HEK293 (cell line): ENCODE results near the gene MAP2.
A peak's percentile ranks its signal among the peaks of the same experiment; 100 is the strongest.

Experiments
- GFI1B ChIP-seq: fragments of 450-650 bp; formaldehyde crosslinking; IDR thresholded peaks from 2 replicates; pipeline ENCODE4 v1.5.1; 2016; ENCODE audit warnings: missing biosample characterization, missing genetic modification characterization
- GLIS1 ChIP-seq: fragments of 450-650 bp; formaldehyde crosslinking; IDR thresholded peaks from 2 replicates; pipeline ENCODE4 v1.5.1; 2016; ENCODE audit warnings: missing biosample characterization, missing genetic modification characterization
- IKZF3 ChIP-seq: fragments of 450-650 bp; IDR thresholded peaks from 2 replicates; pipeline ENCODE4 v1.5.0; 2018; ENCODE audit warnings: missing biosample characterization, mild to moderate bottlenecking, missing genetic modification characterization, moderate library complexity
- KLF8 ChIP-seq: fragments of 450-650 bp; formaldehyde crosslinking; IDR thresholded peaks from 2 replicates; pipeline ENCODE4 v1.5.1; 2016; ENCODE audit warnings: missing biosample characterization, missing genetic modification characterization
- OSR2 ChIP-seq: fragments of 450-650 bp; formaldehyde crosslinking; IDR thresholded peaks from 2 replicates; pipeline ENCODE4 v1.5.1; 2016; ENCODE audit warnings: missing biosample characterization, missing genetic modification characterization
- OVOL3 ChIP-seq: fragments of 450-650 bp; formaldehyde crosslinking; IDR thresholded peaks from 2 replicates; pipeline ENCODE4 v1.5.1; 2016; ENCODE audit warnings: missing biosample characterization, missing genetic modification characterization
- PRDM6 ChIP-seq: fragments of 450-650 bp; formaldehyde crosslinking; IDR thresholded peaks from 2 replicates; pipeline ENCODE4 v1.5.1; 2017; ENCODE audit warnings: missing biosample characterization, missing genetic modification characterization
- SETDB1 ChIP-seq: IDR thresholded peaks from one replicate; pipeline ENCODE4 v1.6.1; 2017; ENCODE audit warnings: mild to moderate bottlenecking, low read length, moderate library complexity, mixed read lengths; ENCODE audit not compliant: insufficient read length
- SP3 ChIP-seq: fragments of 450-650 bp; formaldehyde crosslinking; IDR thresholded peaks from 2 replicates; pipeline ENCODE4 v1.5.1; 2016; ENCODE audit warnings: missing biosample characterization, missing genetic modification characterization
- SP7 ChIP-seq: fragments of 450-650 bp; formaldehyde crosslinking; IDR thresholded peaks from 2 replicates; pipeline ENCODE4 v1.5.1; 2016; ENCODE audit warnings: missing biosample characterization, missing genetic modification characterization
- TCF7L2 ChIP-seq: IDR thresholded peaks from 2 replicates; pipeline ENCODE4 v1.6.1; 2011; ENCODE audit warnings: low read depth, mild to moderate bottlenecking, inconsistent platforms, low read length, moderate library complexity, borderline replicate concordance
- TSHZ1 ChIP-seq: fragments of 450-650 bp; formaldehyde crosslinking; IDR thresholded peaks from 2 replicates; pipeline ENCODE4 v1.5.1; 2016; ENCODE audit warnings: missing biosample characterization, missing genetic modification characterization, borderline replicate concordance
- ZNF140 ChIP-seq: fragments of 450-650 bp; formaldehyde crosslinking; IDR thresholded peaks from 2 replicates; pipeline ENCODE4 v1.5.1; 2016; ENCODE audit warnings: missing biosample characterization, missing genetic modification characterization
- ZNF155 ChIP-seq: fragments of 450-650 bp; formaldehyde crosslinking; IDR thresholded peaks from 2 replicates; pipeline ENCODE4 v1.5.1; 2016; ENCODE audit warnings: missing biosample characterization, missing genetic modification characterization
- ZNF24 ChIP-seq: fragments of 450-650 bp; formaldehyde crosslinking; IDR thresholded peaks from 2 replicates; pipeline ENCODE4 v1.5.1; 2016; ENCODE audit warnings: missing biosample characterization, missing genetic modification characterization
- ZNF292 ChIP-seq: fragments of 450-650 bp; formaldehyde crosslinking; IDR thresholded peaks from 2 replicates; pipeline ENCODE4 v1.5.1; 2016; ENCODE audit warnings: low read depth, missing biosample characterization, missing genetic modification characterization, borderline replicate concordance
- ZNF362 ChIP-seq: fragments of 450-650 bp; formaldehyde crosslinking; IDR thresholded peaks from 2 replicates; pipeline ENCODE4 v1.5.1; 2016; ENCODE audit warnings: missing biosample characterization, missing genetic modification characterization
- ZNF366 ChIP-seq: fragments of 450-650 bp; formaldehyde crosslinking; conservative IDR thresholded peaks from 2 replicates; pipeline ENCODE4 v1.5.1; 2016; ENCODE audit warnings: missing biosample characterization, missing genetic modification characterization
- ZNF37A ChIP-seq: fragments of 450-650 bp; IDR thresholded peaks from 2 replicates; pipeline ENCODE4 v1.5.1; 2018; ENCODE audit warnings: missing biosample characterization, missing genetic modification characterization
- ZNF501 ChIP-seq: fragments of 450-650 bp; formaldehyde crosslinking; IDR thresholded peaks from 2 replicates; pipeline ENCODE4 v1.5.1; 2016; ENCODE audit warnings: missing biosample characterization, missing genetic modification characterization
- ZNF561 ChIP-seq: fragments of 450-650 bp; IDR thresholded peaks from 2 replicates; pipeline ENCODE4 v1.5.1; 2018; ENCODE audit warnings: missing biosample characterization, missing genetic modification characterization, borderline replicate concordance
- ZNF629 ChIP-seq: fragments of 450-650 bp; formaldehyde crosslinking; IDR thresholded peaks from 2 replicates; pipeline ENCODE4 v1.5.1; 2017; ENCODE audit warnings: missing biosample characterization, missing genetic modification characterization
- ZNF639 ChIP-seq: fragments of 450-650 bp; formaldehyde crosslinking; IDR thresholded peaks from 2 replicates; pipeline ENCODE4 v1.5.1; 2016; ENCODE audit warnings: missing biosample characterization, missing genetic modification characterization
- ZNF660 ChIP-seq: fragments of 450-650 bp; IDR thresholded peaks from 2 replicates; pipeline ENCODE4 v1.5.1; 2018; ENCODE audit warnings: missing biosample characterization, mild to moderate bottlenecking, missing genetic modification characterization
- ZNF670 ChIP-seq: fragments of 450-650 bp; formaldehyde crosslinking; IDR thresholded peaks from 2 replicates; pipeline ENCODE4 v1.5.1; 2016; ENCODE audit warnings: missing biosample characterization, missing genetic modification characterization, low read depth
- ZNF692 ChIP-seq: fragments of 450-650 bp; formaldehyde crosslinking; IDR thresholded peaks from 2 replicates; pipeline ENCODE4 v1.5.1; 2016; ENCODE audit warnings: missing biosample characterization, missing genetic modification characterization
- ZNF777 ChIP-seq: fragments of 450-650 bp; formaldehyde crosslinking; IDR thresholded peaks from 2 replicates; pipeline ENCODE4 v1.5.1; 2017; ENCODE audit warnings: missing biosample characterization, missing genetic modification characterization, borderline replicate concordance
- ZNF843 ChIP-seq: fragments of 450-650 bp; formaldehyde crosslinking; IDR thresholded peaks from 2 replicates; pipeline ENCODE4 v1.5.1; 2016; ENCODE audit warnings: missing biosample characterization, missing genetic modification characterization
- ZSCAN18 ChIP-seq: fragments of 450-650 bp; formaldehyde crosslinking; IDR thresholded peaks from 2 replicates; pipeline ENCODE4 v1.5.1; 2016; ENCODE audit warnings: missing biosample characterization, missing genetic modification characterization
- ZXDB ChIP-seq: fragments of 450-650 bp; formaldehyde crosslinking; IDR thresholded peaks from 2 replicates; pipeline ENCODE4 v1.5.1; 2016; ENCODE audit warnings: missing biosample characterization, missing genetic modification characterization

MAP2 gene

GRCh38 chr2:209473930-209474419 is 50.1 kb downstream of the MAP2 start (continued):
- peak; percentile 77; the same call in 1 of the 2 replicates for TF ChIP-seq ZNF501 (tag by site-specific recombination)
- TF ChIP-seq ZNF670 (tag by site-specific recombination) = no peak
- peak; percentile 94 for TF ChIP-seq ZNF843 (tag by site-specific recombination)
- 0 out of 2 replicates have a peak, but pooled peaks have one; percentile 26 for TF ChIP-seq ZNF561
- peak; percentile 81 for TF ChIP-seq ZNF629
- peak; percentile 27; the same call in 1 of the 2 replicates for TF ChIP-seq TCF7L2
- TF ChIP-seq SP3 (tag by site-specific recombination) = no peak
- peak; percentile 69; the same call in 1 of the 2 replicates for TF ChIP-seq OVOL3 (tag by site-specific recombination)
- TF ChIP-seq ZNF37A (tag by site-specific recombination) = no peak
- TF ChIP-seq GFI1B (tag by site-specific recombination) = peak; percentile 99
- peak; percentile 86 for TF ChIP-seq ZNF24
- TF ChIP-seq ZNF362 = peak; percentile 72; the same call in 1 of the 2 replicates
- peak; percentile 93 for TF ChIP-seq ZNF366 (tag by site-specific recombination)
- peak; percentile 22 for TF ChIP-seq SETDB1
- TF ChIP-seq ZNF140 = no peak
- TF ChIP-seq ZNF292 (tag by site-specific recombination) = no peak
- TF ChIP-seq SP7 = peak; percentile 91
- no peak for TF ChIP-seq ZNF692 (tag by site-specific recombination)
- TF ChIP-seq ZNF639 (tag by site-specific recombination) = no peak
- TF ChIP-seq ZNF660 (tag by site-specific recombination) = peak; percentile 46; the same call in 1 of the 2 replicates
- TF ChIP-seq ZNF155 (tag by site-specific recombination) = no peak
- peak; percentile 90 for TF ChIP-seq OSR2 (tag by site-specific recombination)
- TF ChIP-seq IKZF3 (tag by site-specific recombination) = peak; percentile 51
- no peak for TF ChIP-seq ZNF777 (tag by site-specific recombination)
- TF ChIP-seq PRDM6 (tag by site-specific recombination) = peak; percentile 91
- peak; percentile 82 for TF ChIP-seq GLIS1
- no peak for TF ChIP-seq ZSCAN18
- TF ChIP-seq KLF8 (tag by site-specific recombination) = peak; percentile 54
- peak; percentile 91 for TF ChIP-seq ZXDB (tag by site-specific recombination)
- peak; percentile 49; the same call in 1 of the 2 replicates for TF ChIP-seq TSHZ1 (tag by site-specific recombination)
